ENCODE data around the gene C1orf198. TPM values are rescaled to one million over a fixed set of nuclear protein-coding genes. Genes with fewer than 3 reads are reported as not detected.

Gene C1orf198
- total RNA-seq, 1 experiment from 2014 or later, result 22.9 TPM

GRCh38 chr1:230844561-230844960 is 23.8 kb downstream of the C1orf198 start:
- no peaks in the 10 kb centered on the region for H4K20me1 ChIP-seq (ENCODE audit: insufficient read depth)
- no peaks in the 10 kb centered on the region for H3K9me3 ChIP-seq (ENCODE audit: control insufficient read depth in 1 of 2, insufficient read depth in 1 of 2, low read depth in 1 of 2, low read length in 2 of 2)
- no peak overlapping the region for H3K27ac ChIP-seq (ENCODE audit: low read depth, low read length)
- H3K36me3 ChIP-seq (ENCODE audit: control insufficient read depth in 1 of 2, insufficient read depth in 2 of 2, low read length in 2 of 2), result peaks cover 0 to 7% of the 10 kb centered on the region in 2 experiments; a peak in 2 of 4 replicates
- peaks cover 9 to 10% of the 10 kb centered on the region in 2 experiments for H3K4me1 ChIP-seq (ENCODE audit: control insufficient read depth in 1 of 2, insufficient read depth in 2 of 2, low read length in 2 of 2)
- intact Hi-C loops (cut with micrococcal nuclease), result no loop called here
- no peaks in the 10 kb centered on the region; the same call in 1 of the 2 replicates for H3K79me2 ChIP-seq (ENCODE audit: insufficient read depth, low read length)
- DNase-seq (ENCODE audit: low read depth, low spot score) (no peak), ATAC-seq (no peak)
- ChIA-PET RAD21 (ENCODE audit: low non-redundant PET in 1 of 2, low total read pairs in 2 of 2, uncharacterized antibody in 2 of 2, unreplicated experiment in 2 of 2) (no interaction called here), POLR2A (no interaction called here), CTCF (no interaction called here)
- no peak overlapping the region for H3K4me2 ChIP-seq (ENCODE audit: low read length)
- no peak overlapping the region for H3K9ac ChIP-seq (ENCODE audit: low read length)
- H3K9me2 ChIP-seq (ENCODE audit: insufficient read depth), result no peaks in the 10 kb centered on the region
- TF ChIP-seq, protein P1, sequence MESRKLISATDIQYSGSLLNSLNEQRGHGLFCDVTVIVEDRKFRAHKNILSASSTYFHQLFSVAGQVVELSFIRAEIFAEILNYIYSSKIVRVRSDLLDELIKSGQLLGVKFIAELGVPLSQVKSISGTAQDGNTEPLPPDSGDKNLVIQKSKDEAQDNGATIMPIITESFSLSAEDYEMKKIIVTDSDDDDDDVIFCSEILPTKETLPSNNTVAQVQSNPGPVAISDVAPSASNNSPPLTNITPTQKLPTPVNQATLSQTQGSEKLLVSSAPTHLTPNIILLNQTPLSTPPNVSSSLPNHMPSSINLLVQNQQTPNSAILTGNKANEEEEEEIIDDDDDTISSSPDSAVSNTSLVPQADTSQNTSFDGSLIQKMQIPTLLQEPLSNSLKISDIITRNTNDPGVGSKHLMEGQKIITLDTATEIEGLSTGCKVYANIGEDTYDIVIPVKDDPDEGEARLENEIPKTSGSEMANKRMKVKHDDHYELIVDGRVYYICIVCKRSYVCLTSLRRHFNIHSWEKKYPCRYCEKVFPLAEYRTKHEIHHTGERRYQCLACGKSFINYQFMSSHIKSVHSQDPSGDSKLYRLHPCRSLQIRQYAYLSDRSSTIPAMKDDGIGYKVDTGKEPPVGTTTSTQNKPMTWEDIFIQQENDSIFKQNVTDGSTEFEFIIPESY (IDR thresholded peaks at IDR 0.05; ENCODE audit: extremely low read depth, insufficient replicate concordance, low read length), result no peak
- TF ChIP-seq RAD21 (IDR thresholded peaks at IDR 0.05; ENCODE audit: low read depth) (no peak), POLR2AphosphoS5 (IDR thresholded peaks at IDR 0.05; ENCODE audit: low read depth, low read length) (no peak), EZH2phosphoT487 (IDR thresholded peaks at IDR 0.05; ENCODE audit: borderline replicate concordance) (no peak), SP1 (IDR thresholded peaks at IDR 0.05; ENCODE audit: low read depth) (no peak), FOSL1 (IDR thresholded peaks at IDR 0.05; ENCODE audit: low read depth) (no peak), YY1 (IDR thresholded peaks at IDR 0.05; ENCODE audit: extremely low read depth, insufficient replicate concordance, low read depth, low read length) (no peak), POLR2A (IDR thresholded peaks at IDR 0.05; ENCODE audit: borderline replicate concordance, extremely low read depth, insufficient read depth, insufficient read length) (no peak), SIN3A (IDR thresholded peaks at IDR 0.05; ENCODE audit: low read depth) (no peak), REST (IDR thresholded peaks at IDR 0.05; ENCODE audit: low read depth) (no peak), EZH2 (IDR thresholded peaks at IDR 0.05) (no peak), TCF7L2 (IDR thresholded peaks at IDR 0.05; ENCODE audit: borderline replicate concordance, extremely low read depth, insufficient read depth, insufficient read length) (no peak), CEBPB (IDR thresholded peaks at IDR 0.05; ENCODE audit: low read depth) (no peak), ELF1 (IDR thresholded peaks at IDR 0.05; ENCODE audit: borderline replicate concordance, low read depth) (no peak), ZNF274 (IDR thresholded peaks at IDR 0.05; ENCODE audit: low read depth, low read length) (no peak), CBX3 (IDR thresholded peaks at IDR 0.05; ENCODE audit: low read depth) (no peak)
- no peak overlapping the region for H3K4me3 ChIP-seq (replicated peaks in 1 of 2; ENCODE audit: low read depth in 1 of 2, low read length in 2 of 2)
- no TSS peak for BruUV-seq (replicated peaks)
- no peaks in the 10 kb centered on the region for H3K27me3 ChIP-seq (ENCODE audit: insufficient read depth, low read length)
- H2AFZ ChIP-seq (ENCODE audit: low read depth, low read length, poor library complexity, severe bottlenecking), result no peak overlapping the region

All from HCT116 (cell line).